Loucy (cell line): Measurements from ENCODE around the gene NMUR1.

Experiments used
- H2AFZ ChIP-seq: fragments of 200-600 bp; sonication (generic); 2 replicates; pipeline ENCODE4 v1.6.0; 2016; ENCODE audit warnings: antibody characterized with exemption, mild to moderate bottlenecking, low read length, moderate library complexity
- H3F3A ChIP-seq: fragments of 200-600 bp; 2 replicates; pipeline ENCODE4 v1.6.0; 2016; ENCODE audit warnings: antibody characterized with exemption, low read depth, mild to moderate bottlenecking
- H3K27me3 ChIP-seq: fragments of 200-600 bp; sonication (generic); 2 replicates; pipeline ENCODE4 v1.6.1; 2014; ENCODE audit warnings: low read length, mild to moderate bottlenecking; ENCODE audit not compliant: insufficient read depth, poor library complexity, severe bottlenecking
- H3K36me3 ChIP-seq: fragments of 200-600 bp; sonication (generic); 2 replicates; pipeline ENCODE4 v1.6.1; 2016; ENCODE audit warnings: low read length; ENCODE audit not compliant: insufficient read depth
- H3K4me1 ChIP-seq: fragments of 200-600 bp; sonication (generic); 2 replicates; pipeline ENCODE4 v1.5.1; 2014; ENCODE audit warnings: low read length, mild to moderate bottlenecking; ENCODE audit not compliant: insufficient read depth, poor library complexity, severe bottlenecking
- H3K4me2 ChIP-seq: fragments of 200-600 bp; sonication (generic); 2 replicates; pipeline ENCODE4 v1.6.0; 2014; ENCODE audit warnings: antibody characterized with exemption, low read length, low read depth, mild to moderate bottlenecking; ENCODE audit not compliant: poor library complexity, severe bottlenecking
- H3K4me3 ChIP-seq: fragments of 200-600 bp; sonication (generic); 2 replicates; pipeline ENCODE4 v1.5.1; 2014; ENCODE audit warnings: low read length, mild to moderate bottlenecking, mixed read lengths; ENCODE audit not compliant: poor library complexity, severe bottlenecking
- H3K79me2 ChIP-seq: fragments of 200-600 bp; sonication (generic); 2 replicates; pipeline ENCODE4 v1.6.1; 2014; ENCODE audit warnings: low read length; ENCODE audit not compliant: insufficient read depth
- H3K9ac ChIP-seq: fragments of 200-600 bp; sonication (generic); 2 replicates; pipeline ENCODE4 v1.6.0; 2014; ENCODE audit warnings: mild to moderate bottlenecking, low read depth, low read length, moderate library complexity; ENCODE audit not compliant: poor library complexity, severe bottlenecking
- H3K9me2 ChIP-seq: fragments of 200-600 bp; sonication (generic); replicated peaks from 2 replicates; pipeline ENCODE4 v1.6.1; 2016; ENCODE audit warnings: low read depth, low read length, mixed read lengths
- H3K9me3 ChIP-seq: fragments of 200-600 bp; sonication (generic); 2 replicates; pipeline ENCODE4 v1.6.1; 2014; ENCODE audit warnings: mild to moderate bottlenecking, antibody characterized with exemption, low read length, low read depth; ENCODE audit not compliant: insufficient read depth
- H4K20me1 ChIP-seq: fragments of 200-600 bp; sonication (generic); 2 replicates; pipeline ENCODE4 v1.6.0; 2014; ENCODE audit warnings: antibody characterized with exemption, low read length, mild to moderate bottlenecking; ENCODE audit not compliant: insufficient read depth, poor library complexity, severe bottlenecking
- CTCF ChIP-seq: fragments of 200-600 bp; sonication (generic); conservative IDR thresholded peaks from 2 replicates; pipeline ENCODE4 v1.5.1; 2014; ENCODE audit warnings: mild to moderate bottlenecking, antibody characterized with exemption, low read length
- EZH2phosphoT487 ChIP-seq: fragments of 200-600 bp; IDR thresholded peaks from 2 replicates; pipeline ENCODE4 v1.6.1; 2018; ENCODE audit warnings: antibody characterized with exemption, mild to moderate bottlenecking, moderate library complexity, borderline replicate concordance

The NMUR1 gene

GRCh38 chr2:231494669-231495068, 35.6 kb downstream of the NMUR1 start:
- H3K9ac ChIP-seq = no peak overlapping the region
- no peak overlapping the region for H2AFZ ChIP-seq
- H3K4me2 ChIP-seq = peak overlapping the region; percentile 2
- no peaks in the 10 kb centered on the region for H3K4me1 ChIP-seq
- H3K79me2 ChIP-seq = no peaks in the 10 kb centered on the region
- no peaks in the 10 kb centered on the region for H3K9me2 ChIP-seq
- H3F3A ChIP-seq = no peaks in the 10 kb centered on the region
- TF ChIP-seq CTCF (no peak), EZH2phosphoT487 (no peak)
- no peaks in the 10 kb centered on the region for H4K20me1 ChIP-seq
- H3K36me3 ChIP-seq = no peaks in the 10 kb centered on the region
- no peak overlapping the region for H3K4me3 ChIP-seq
- H3K27me3 ChIP-seq = no peaks in the 10 kb centered on the region
- H3K9me3 ChIP-seq = no peaks in the 10 kb centered on the region

GRCh38 chr2:231490801-231491200, 39.4 kb downstream of the NMUR1 start:
- TF ChIP-seq EZH2phosphoT487 (no peak), CTCF (no peak)
- Histone ChIP-seq H3K9me3 (no peaks in the 10 kb centered on the region), H3K27me3 (no peaks in the 10 kb centered on the region), H3K4me2 (no peak overlapping the region), H3K79me2 (no peaks in the 10 kb centered on the region), H3K9me2 (no peaks in the 10 kb centered on the region), H3K9ac (no peak overlapping the region), H3K4me3 (no peak overlapping the region), H3F3A (no peaks in the 10 kb centered on the region), H3K4me1 (no peaks in the 10 kb centered on the region), H2AFZ (no peak overlapping the region), H3K36me3 (no peaks in the 10 kb centered on the region), H4K20me1 (no peaks in the 10 kb centered on the region)

- TF ChIP-seq CTCF (peak; percentile 25; the same call in 1 of the 2 replicates), EZH2phosphoT487 (no peak)
- H3K4me2 ChIP-seq = no peak overlapping the region
- no peaks in the 10 kb centered on the region for H3K27me3 ChIP-seq
- no peaks in the 10 kb centered on the region for H3K9me3 ChIP-seq
- H3K4me1 ChIP-seq = no peaks in the 10 kb centered on the region
- no peak overlapping the region for H2AFZ ChIP-seq
- H3K79me2 ChIP-seq = no peaks in the 10 kb centered on the region
- H3K9me2 ChIP-seq = no peaks in the 10 kb centered on the region
- H3K36me3 ChIP-seq = no peaks in the 10 kb centered on the region
- H4K20me1 ChIP-seq = no peaks in the 10 kb centered on the region
- no peak overlapping the region for H3K4me3 ChIP-seq
- no peak overlapping the region for H3K9ac ChIP-seq
- no peaks in the 10 kb centered on the region for H3F3A ChIP-seq
These were observed 40.3 kb downstream of the NMUR1 start for GRCh38 chr2:231489990-231490389.
